HG03135 (cell line): ENCODE results near the gene LRBA.
"Not testable (repeated sequence)": the region's sequence is repeated elsewhere in the genome, so short reads cannot be mapped to it uniquely, and the experiment has no call there.

Experiments used
- ATAC-seq: cut with Tn5 transposase; IDR thresholded peaks from one replicate; pipeline ENCODE4 v1.9.1; 2021; ENCODE audit warnings: mild to moderate bottlenecking, moderate library complexity; ENCODE audit not compliant: unreplicated experiment

LRBA gene

DNA sequence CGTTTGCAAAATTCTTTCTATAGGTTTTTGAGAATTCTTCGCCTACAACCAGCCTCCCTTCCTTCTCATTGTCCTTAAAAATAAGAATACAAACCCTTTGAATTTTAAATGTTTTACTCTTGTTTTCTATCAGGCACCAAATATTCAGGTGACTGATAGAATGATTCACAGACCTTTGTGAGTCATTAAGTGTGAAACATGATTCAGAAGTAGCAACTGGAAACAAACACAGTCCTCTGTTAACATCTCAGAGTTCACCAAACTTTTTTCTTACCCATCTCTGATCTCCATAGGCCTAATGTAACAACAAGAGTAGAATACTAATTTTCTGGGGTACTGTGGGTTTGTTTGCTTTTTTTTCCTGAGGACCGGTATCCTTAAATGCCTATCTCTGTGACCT, 496.5 kb downstream of the LRBA start:
- ATAC-seq: no peak

- no peak for ATAC-seq
Measured at GRCh38 chr4:150515135-150515534, 499.9 kb downstream of the LRBA start.

- no peak for ATAC-seq
Measured at GRCh38 chr4:150514709-150515108, 500.4 kb downstream of the LRBA start.

GRCh38 chr4:150510176-150510865, 504.8 kb downstream of the LRBA start:
- no peak for ATAC-seq

DNA sequence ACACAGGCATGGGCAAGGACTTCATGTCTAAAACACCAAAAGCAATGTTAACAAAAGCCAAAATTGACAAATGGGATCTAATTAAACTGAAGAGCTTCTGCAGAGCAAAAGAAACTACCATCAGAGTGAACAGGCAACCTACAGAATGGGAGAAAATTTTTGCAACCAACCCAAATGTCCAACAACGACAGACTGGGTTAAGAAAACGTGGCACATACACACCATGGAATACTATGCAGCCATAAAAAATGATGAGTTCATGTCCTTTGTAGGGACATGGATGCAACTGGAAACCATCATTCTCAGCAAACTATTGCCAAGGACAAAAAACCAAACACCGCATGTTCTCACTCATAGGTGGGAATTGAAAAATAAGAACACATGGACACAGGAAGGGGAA, 507.4 kb downstream of the LRBA start:
- ATAC-seq: not testable (repeated sequence)

DNA sequence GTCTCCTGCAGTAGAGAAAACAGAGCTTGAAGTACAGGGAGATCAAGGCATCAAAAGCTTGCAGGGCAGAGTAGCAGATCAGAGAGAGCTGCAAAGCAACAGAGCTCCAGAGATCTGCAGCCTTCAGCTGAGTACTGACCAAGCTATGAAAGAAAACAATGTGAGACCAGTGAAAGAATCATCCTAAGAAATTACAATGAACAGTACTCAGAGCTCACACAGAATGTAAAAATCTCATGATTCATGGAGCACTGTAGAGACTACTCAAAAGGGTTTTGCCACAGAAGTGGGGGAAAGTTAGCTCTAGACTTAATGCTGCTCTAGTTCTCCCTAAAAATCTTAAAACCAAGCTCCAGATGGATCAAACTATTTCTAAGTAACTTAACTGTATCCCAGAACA, 513.1 kb downstream of the LRBA start:
- no peak for ATAC-seq

GRCh38 chr4:150501009-150501727, 513.9 kb downstream of the LRBA start:
- no peak for ATAC-seq

DNA sequence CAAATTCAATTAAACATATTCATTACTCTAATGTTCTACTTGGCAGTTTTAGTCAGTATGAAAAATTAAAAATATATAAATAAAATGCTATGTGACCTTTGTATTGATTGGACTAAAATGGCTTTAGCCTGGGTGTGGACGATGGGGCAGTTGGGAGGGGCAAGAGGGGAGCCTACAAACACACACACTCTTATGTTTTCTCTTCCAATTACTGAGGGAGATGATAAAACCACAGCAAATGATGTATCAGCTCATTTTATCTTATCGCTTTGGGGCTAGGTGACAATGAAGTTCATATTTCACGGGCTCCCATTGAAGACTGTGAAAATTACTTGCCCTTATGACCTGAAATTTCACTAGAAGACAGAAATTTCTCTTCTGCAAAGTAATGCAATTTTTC, 517.5 kb downstream of the LRBA start:
- ATAC-seq: no peak

DNA sequence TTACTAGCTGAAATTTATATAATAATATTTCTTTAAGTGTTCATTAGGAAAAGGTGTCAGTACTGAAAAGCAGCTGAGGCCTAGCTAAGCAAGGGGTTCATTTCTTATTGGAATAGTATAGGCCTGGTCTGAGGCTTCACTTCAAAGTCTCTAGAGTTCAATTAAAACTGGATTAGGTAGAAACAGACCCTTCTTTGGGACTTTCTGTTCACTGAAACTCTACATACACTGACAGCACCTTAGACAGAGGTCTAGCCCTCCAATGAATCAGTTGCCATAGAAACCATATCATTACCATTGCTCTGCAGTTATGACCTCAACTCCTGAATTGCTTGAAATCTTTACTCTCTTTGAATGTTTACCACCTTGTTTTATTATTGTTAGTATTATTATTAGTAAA, 519.5 kb downstream of the LRBA start:
- ATAC-seq: no peak

- ATAC-seq: no peak
Measured at GRCh38 chr4:150493851-150494250, 521.2 kb downstream of the LRBA start.

GRCh38 chr4:150491132-150492049, 523.7 kb downstream of the LRBA start:
- ATAC-seq: no peak

- ATAC-seq: no peak
Measured at GRCh38 chr4:150482581-150482980, 532.5 kb downstream of the LRBA start.

GRCh38 chr4:150479657-150480056, 535.4 kb downstream of the LRBA start:
- no peak for ATAC-seq

DNA sequence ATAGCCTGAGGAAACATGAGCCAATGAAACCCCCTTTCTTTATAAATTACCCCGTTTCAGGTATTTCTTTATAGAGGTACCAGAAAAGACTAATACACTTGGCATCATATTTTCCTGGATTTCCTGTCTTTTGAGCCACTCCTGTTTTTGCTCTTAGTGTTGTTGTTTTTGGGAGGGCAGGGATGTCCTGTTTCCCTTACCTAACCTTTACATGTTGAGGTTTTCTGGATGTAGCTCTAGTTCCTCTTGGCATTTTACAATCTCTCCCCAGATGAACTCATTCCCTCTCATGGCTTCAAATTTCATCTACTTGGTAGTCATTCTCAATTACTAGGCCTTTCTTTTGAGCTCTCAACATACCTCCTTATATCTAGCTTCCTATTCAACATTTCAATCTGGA, 537.2 kb downstream of the LRBA start:
- no peak for ATAC-seq

DNA sequence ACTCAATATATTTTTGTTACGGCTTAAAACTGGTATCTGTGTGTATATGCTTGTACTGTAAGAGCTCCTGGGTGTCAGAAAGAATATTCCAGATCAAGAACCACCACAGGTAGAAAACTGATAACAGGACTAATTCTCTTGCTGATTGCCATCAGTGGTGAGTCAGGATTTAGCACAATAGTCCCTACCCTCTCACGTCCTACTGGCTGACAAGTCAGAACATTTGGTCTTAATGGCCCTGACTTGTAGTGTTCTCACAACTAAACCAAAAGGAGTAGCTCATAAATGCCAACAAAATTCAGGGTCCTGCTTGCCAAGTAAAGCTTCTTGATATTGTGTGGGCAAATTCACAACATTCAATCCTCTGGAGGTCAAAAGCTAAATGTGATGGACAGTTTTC, 538.3 kb downstream of the LRBA start:
- no peak for ATAC-seq

GRCh38 chr4:150475763-150476162, 539.3 kb downstream of the LRBA start:
- ATAC-seq: no peak

DNA sequence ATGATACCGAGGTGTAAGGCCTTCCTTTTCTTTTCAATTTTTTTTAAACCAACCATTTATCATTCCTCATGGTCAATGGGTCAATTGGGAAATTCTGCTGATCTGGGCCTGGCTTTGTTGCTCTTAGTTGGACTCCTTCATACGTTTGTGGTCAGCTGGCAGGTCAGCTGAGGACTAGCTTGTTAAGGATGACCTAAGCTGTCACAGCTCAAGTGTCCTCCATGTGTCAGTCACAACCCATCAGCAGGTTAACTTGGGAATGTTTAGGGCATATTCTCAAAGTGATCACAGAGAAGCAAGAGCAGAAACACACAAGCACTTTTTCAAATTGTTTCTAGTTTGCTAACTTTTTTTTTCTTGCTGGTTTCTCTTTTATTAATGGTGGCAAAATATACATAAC, 550.6 kb downstream of the LRBA start:
- no peak for ATAC-seq

GRCh38 chr4:150462743-150463142, 552.3 kb downstream of the LRBA start:
- no peak for ATAC-seq

DNA sequence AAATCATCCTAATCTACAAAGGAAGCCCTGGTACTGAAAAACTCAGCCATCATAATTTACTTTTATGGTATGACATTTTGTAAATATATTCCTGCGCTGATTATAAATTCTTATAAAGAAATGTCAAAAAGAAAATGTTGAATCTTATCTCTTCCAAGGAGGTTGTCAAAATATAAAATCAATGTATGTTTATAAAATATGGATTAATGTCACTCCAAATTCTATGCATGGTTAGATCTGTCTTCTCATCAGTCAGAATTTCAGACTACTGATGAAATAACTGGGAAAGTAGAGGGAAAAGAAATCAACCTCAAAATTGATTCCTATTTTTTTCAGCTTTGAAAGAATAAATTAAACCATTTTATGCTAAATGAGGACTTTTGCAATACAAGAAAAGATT, 553.1 kb downstream of the LRBA start:
- ATAC-seq: no peak

GRCh38 chr4:150457802-150458201, 557.3 kb downstream of the LRBA start:
- no peak for ATAC-seq

GRCh38 chr4:150451883-150452282, 563.2 kb downstream of the LRBA start:
- ATAC-seq: no peak

GRCh38 chr4:150447356-150447755, 567.7 kb downstream of the LRBA start:
- ATAC-seq: no peak
